Endodermal cell (in vitro differentiated cells): ENCODE results near the gene MTM1. TPM values are rescaled to one million over a fixed set of nuclear protein-coding genes. Genes with fewer than 3 reads are reported as not detected.

Source experiments
- DNase-seq: peaks from one replicate; pipeline ENCODE4 v3.0.0-alpha.2; 2017
- H3K27ac ChIP-seq: 2 replicates; pipeline ENCODE4 v1.5.1; 2013; ENCODE audit warnings: mild to moderate bottlenecking, low read depth, low read length, moderate library complexity
- H3K27me3 ChIP-seq: 2 replicates; pipeline ENCODE4 v1.6.1; 2013; ENCODE audit warnings: mild to moderate bottlenecking, low read length, moderate library complexity; ENCODE audit not compliant: insufficient read depth, control insufficient read depth, poor library complexity, severe bottlenecking
- H3K36me3 ChIP-seq: 2 replicates; pipeline ENCODE4 v1.7.0; 2013; ENCODE audit warnings: mild to moderate bottlenecking, low read length, moderate library complexity; ENCODE audit not compliant: control insufficient read depth, insufficient read depth
- H3K4me1 ChIP-seq: one replicate; pipeline ENCODE4 v1.7.0; 2013; ENCODE audit warnings: low read length; ENCODE audit not compliant: control insufficient read depth, insufficient read depth
- H3K4me3 ChIP-seq: 2 replicates; pipeline ENCODE4 v1.5.1; 2013; ENCODE audit warnings: mild to moderate bottlenecking, low read length, moderate library complexity
- H3K9ac ChIP-seq: 2 replicates; pipeline ENCODE4 v1.6.1; 2013; ENCODE audit warnings: mild to moderate bottlenecking, low read length, moderate library complexity; ENCODE audit not compliant: poor library complexity, severe bottlenecking; ENCODE audit errors: extremely low read depth
- H3K9me3 ChIP-seq: 2 replicates; pipeline ENCODE4 v1.6.1; 2013; ENCODE audit warnings: mild to moderate bottlenecking, low read length, moderate library complexity; ENCODE audit not compliant: control insufficient read depth
- H3K27ac Mint-ChIP-seq: 2 replicates; pipeline ENCODE4 v1.8.0; 2020; ENCODE audit warnings: mixed read lengths
- H3K27me3 Mint-ChIP-seq: 2 replicates; pipeline ENCODE4 v1.8.0; 2021; ENCODE audit warnings: mild to moderate bottlenecking, mixed read lengths; ENCODE audit not compliant: insufficient read depth
- H3K36me3 Mint-ChIP-seq: 2 replicates; pipeline ENCODE4 v1.8.0; 2020; ENCODE audit warnings: low read depth, mixed read lengths
- H3K4me1 Mint-ChIP-seq: 2 replicates; pipeline ENCODE4 v1.8.0; 2020; ENCODE audit warnings: mixed read lengths
- H3K4me3 Mint-ChIP-seq: 2 replicates; pipeline ENCODE4 v1.8.0; 2020; ENCODE audit warnings: mild to moderate bottlenecking, moderate library complexity, mixed read lengths
- H3K9me3 Mint-ChIP-seq: 2 replicates; pipeline ENCODE4 v1.8.0; 2020; ENCODE audit warnings: mild to moderate bottlenecking, mixed read lengths
- WGBS, 2 experiments: methylation state at CpG; one replicate each; pipeline versions ENCODE4 v1.1.5 to v1.1.7; 2013; ENCODE audit warnings: missing lambda C conversion rate in 2 of 2, mixed read lengths in 1 of 2; ENCODE audit not compliant: insufficient coverage in 1 of 2, insufficient read length in 1 of 2; 5-methylcytosine and 5-hydroxymethylcytosine counted together
- total RNA-seq, 2 donors: library from RNA; stranded (reverse); fragmentation: NEBNext Ultra II Directional in 1 of 2; extraction: Animal tissue kit (Norgen Biotek cat#: 25700) in 1 of 2; gene quantifications; 2 replicates in 1 of 2; 3 replicates in 1 of 2; pipeline ENCODE4 v1.2.1, GENCODE V29; 2021
- TF ChIP-seq, protein P1 (sequence below): fragments of 200-600 bp; sonication (generic); conservative IDR thresholded peaks from 2 replicates; pipeline ENCODE4 v1.5.0; 2021; ENCODE audit warnings: antibody characterized with exemption, mild to moderate bottlenecking

The MTM1 gene
- total RNA-seq, 2 donors from 2014 or later, result 5.9 to 9.8 TPM

DNA sequence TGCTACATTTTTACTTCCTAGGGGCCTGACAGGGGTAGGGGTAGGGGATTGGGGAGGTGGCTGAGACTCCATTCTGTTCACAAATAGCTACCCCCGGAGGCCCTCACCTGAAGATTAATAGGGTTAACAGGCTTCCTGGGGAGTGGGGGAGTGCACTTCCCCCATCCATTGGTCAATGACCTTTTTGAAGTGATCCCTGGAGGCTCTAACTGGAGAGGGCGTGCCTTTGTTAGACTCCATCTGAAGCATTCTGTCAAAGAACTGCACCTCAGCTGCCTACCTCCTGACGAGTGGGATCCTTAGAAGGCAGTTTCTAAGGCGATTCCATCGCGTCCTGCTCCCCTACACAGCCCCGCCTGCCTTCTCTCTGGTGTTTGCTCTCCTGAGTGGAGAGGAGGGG, 10.0 kb upstream of the MTM1 start:
- peaks cover 7% of the 10 kb centered on the region for H3K27me3 Mint-ChIP-seq
- no peak overlapping the region for H3K27ac ChIP-seq
- no peaks in the 10 kb centered on the region for H3K27me3 ChIP-seq
- H3K4me1 Mint-ChIP-seq, result peaks cover 5% of the 10 kb centered on the region
- H3K4me1 ChIP-seq, result no peaks in the 10 kb centered on the region
- DNase-seq, result peak; percentile 57
- no peaks in the 10 kb centered on the region for H3K9me3 ChIP-seq
- no peak overlapping the region for H3K27ac Mint-ChIP-seq
- H3K9ac ChIP-seq, result no peak overlapping the region
- H3K36me3 Mint-ChIP-seq, result no peaks in the 10 kb centered on the region
- H3K4me3 ChIP-seq, result no peak overlapping the region
- WGBS, 2 experiments, result 28 to 30% methylated on average over 5 to 7 of the region's 7 CpGs
- H3K9me3 Mint-ChIP-seq, result peaks cover 44% of the 10 kb centered on the region
- H3K36me3 ChIP-seq, result no peaks in the 10 kb centered on the region
- TF ChIP-seq, protein P1, sequence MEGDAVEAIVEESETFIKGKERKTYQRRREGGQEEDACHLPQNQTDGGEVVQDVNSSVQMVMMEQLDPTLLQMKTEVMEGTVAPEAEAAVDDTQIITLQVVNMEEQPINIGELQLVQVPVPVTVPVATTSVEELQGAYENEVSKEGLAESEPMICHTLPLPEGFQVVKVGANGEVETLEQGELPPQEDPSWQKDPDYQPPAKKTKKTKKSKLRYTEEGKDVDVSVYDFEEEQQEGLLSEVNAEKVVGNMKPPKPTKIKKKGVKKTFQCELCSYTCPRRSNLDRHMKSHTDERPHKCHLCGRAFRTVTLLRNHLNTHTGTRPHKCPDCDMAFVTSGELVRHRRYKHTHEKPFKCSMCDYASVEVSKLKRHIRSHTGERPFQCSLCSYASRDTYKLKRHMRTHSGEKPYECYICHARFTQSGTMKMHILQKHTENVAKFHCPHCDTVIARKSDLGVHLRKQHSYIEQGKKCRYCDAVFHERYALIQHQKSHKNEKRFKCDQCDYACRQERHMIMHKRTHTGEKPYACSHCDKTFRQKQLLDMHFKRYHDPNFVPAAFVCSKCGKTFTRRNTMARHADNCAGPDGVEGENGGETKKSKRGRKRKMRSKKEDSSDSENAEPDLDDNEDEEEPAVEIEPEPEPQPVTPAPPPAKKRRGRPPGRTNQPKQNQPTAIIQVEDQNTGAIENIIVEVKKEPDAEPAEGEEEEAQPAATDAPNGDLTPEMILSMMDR, result no peak
- no peak overlapping the region for H3K4me3 Mint-ChIP-seq

DNA sequence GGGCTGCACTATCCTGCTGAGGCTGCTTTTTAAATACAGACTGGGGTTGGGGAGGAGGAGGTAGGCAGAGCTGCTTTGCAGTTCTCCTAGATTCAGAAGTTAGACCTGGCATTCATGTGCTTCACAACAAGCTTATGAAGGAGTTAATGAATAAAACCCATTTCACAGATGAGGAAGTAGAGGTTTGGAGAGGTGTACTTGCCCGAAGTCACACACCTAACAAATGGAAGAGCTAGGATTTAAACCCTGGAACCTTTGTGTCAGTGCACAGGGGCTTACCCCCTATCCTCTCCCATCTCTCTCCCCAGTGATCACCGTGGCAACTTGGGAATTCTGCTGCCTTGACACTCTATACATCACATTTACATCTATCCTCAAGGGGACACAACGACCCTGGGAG, 3.6 kb upstream of the MTM1 start:
- Histone ChIP-seq H3K9me3 (no peaks in the 10 kb centered on the region), H3K36me3 (no peaks in the 10 kb centered on the region), H3K4me1 (no peaks in the 10 kb centered on the region), H3K9ac (no peak overlapping the region), H3K27ac (no peak overlapping the region), H3K27me3 (no peaks in the 10 kb centered on the region), H3K4me3 (no peak overlapping the region)
- 71% methylated on average over 2 of the region's 3 CpGs; no CpG with 5 or more reads in 1 of the 2 experiments for WGBS, 2 experiments
- DNase-seq, result no peak
- TF ChIP-seq, protein P1, result no peak
- H3K4me1 Mint-ChIP-seq, result peaks cover 8% of the 10 kb centered on the region
- no peak overlapping the region for H3K4me3 Mint-ChIP-seq
- peaks cover 3% of the 10 kb centered on the region for H3K27me3 Mint-ChIP-seq
- H3K36me3 Mint-ChIP-seq, result no peaks in the 10 kb centered on the region
- no peak overlapping the region for H3K27ac Mint-ChIP-seq
- peaks cover 51% of the 10 kb centered on the region for H3K9me3 Mint-ChIP-seq

DNA sequence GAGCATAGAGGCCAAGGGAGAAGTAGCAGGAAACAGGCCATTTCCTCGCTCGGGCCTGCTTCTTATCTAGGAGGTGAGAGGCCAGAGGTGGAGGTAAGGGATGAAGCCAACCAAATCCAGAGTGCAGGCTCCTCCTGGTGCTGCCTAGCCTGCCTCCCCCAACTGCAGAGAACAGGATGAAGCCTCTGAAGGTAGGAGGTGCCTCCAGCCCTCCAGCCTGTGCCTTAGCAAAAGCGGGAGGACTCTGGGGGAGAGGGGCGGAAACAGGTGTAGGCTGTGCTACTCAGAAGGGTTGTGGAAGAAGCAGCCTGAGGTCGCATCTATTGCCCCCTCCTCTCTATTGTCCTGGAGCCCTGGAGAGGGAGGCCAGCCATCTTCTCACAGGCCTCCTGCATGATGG, 2.9 kb upstream of the MTM1 start:
- no peak overlapping the region for H3K4me3 ChIP-seq
- peak; percentile 72 for DNase-seq
- Mint-ChIP-seq H3K36me3 (no peaks in the 10 kb centered on the region), H3K27ac (no peak overlapping the region), H3K27me3 (peaks cover 4% of the 10 kb centered on the region), H3K4me3 (no peak overlapping the region), H3K4me1 (peaks cover 8% of the 10 kb centered on the region), H3K9me3 (peaks cover 54% of the 10 kb centered on the region)
- no peaks in the 10 kb centered on the region for H3K4me1 ChIP-seq
- TF ChIP-seq, protein P1, result no peak
- H3K36me3 ChIP-seq, result no peaks in the 10 kb centered on the region
- WGBS, 2 experiments, result 67% methylated on average over 3 of the region's 5 CpGs; no CpG with 5 or more reads in 1 of the 2 experiments
- H3K27me3 ChIP-seq, result no peaks in the 10 kb centered on the region
- no peak overlapping the region for H3K27ac ChIP-seq
- H3K9me3 ChIP-seq, result no peaks in the 10 kb centered on the region
- H3K9ac ChIP-seq, result no peak overlapping the region
